Measurements from ENCODE around the gene PLEKHA8.

The PLEKHA8 gene

DNA sequence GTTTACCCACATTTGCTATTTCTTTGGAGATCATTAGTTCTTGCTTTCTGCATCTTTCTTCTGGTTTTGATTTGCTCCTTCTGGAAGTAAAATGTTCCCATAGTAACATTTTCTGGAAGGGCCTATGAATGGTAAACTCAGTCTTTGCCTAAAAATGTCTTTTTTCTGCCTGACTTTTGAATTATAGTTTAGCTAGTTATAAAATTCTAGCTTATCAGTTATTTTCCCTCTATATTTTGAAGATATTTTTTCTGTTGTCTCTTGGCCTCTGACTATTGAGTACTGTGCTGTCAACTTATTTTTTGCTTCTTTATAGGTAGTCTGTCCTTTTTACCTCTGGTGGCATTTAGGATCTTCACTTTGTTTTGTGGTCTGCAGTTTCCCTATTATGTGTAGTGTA is 84.9 kb downstream of the PLEKHA8 start:
- TF ChIP-seq NFIC (IDR thresholded peaks at IDR 0.05) (no peak), EP300 (IDR thresholded peaks at IDR 0.05; ENCODE audit: borderline replicate concordance) (no peak), TAF1 (IDR thresholded peaks at IDR 0.05; ENCODE audit: low read depth) (no peak), FOXM1 (IDR thresholded peaks at IDR 0.05; ENCODE audit: borderline replicate concordance, low read depth) (no peak), TEAD4 (IDR thresholded peaks at IDR 0.05) (no peak), YY1 (IDR thresholded peaks at IDR 0.05; ENCODE audit: low read depth) (no peak), EGR1 (IDR thresholded peaks at IDR 0.05) (no peak), USF1 (IDR thresholded peaks at IDR 0.05) (no peak), CEBPB (IDR thresholded peaks at IDR 0.05) (no peak), CREB1 (IDR thresholded peaks at IDR 0.05; ENCODE audit: low read depth) (no peak)

DNA sequence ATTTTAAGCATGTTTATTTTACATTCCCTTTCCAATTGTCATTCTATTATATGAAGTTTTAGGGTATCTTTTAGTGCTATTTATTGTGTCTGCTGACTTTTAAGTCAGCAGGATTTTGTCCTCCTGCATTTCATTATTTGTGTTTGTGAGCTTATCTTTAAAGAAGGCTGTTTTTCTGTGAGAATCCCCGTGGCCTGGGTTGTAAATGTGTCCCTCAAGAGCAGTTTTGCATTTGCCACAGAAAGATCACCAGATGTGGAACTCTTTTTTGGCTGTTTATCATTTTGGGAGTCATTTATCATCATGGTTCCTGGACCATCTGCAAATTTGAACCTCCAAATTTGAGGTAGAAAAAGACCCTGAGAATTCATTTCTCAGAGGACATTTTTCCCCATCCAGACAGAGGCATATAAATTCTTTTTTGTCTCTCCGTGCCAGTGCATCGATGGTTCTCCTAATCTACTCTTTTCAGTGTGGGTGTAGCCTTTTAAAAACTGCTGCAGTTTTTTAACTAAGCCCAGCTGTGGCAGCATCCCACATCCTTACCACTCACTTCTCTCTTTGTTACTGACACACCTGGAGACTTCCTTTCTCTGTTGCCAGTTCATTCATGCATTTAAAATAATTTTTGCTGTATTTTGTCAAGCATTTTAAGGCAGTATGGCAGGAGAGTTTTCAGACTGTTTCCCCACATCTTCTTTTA is 86.5 kb downstream of the PLEKHA8 start:
- TF ChIP-seq USF1 (IDR thresholded peaks at IDR 0.05), result no peak
- no peak for TF ChIP-seq TCF12 (IDR thresholded peaks at IDR 0.05; ENCODE audit: low read depth)
- no peak for TF ChIP-seq TAF1 (IDR thresholded peaks at IDR 0.05; ENCODE audit: low read depth)
- no peak for TF ChIP-seq CREB1 (IDR thresholded peaks at IDR 0.05; ENCODE audit: low read depth)
- no peak for TF ChIP-seq EGR1 (IDR thresholded peaks at IDR 0.05)
- no peak for TF ChIP-seq CEBPB (IDR thresholded peaks at IDR 0.05)
- no peak for TF ChIP-seq FOXM1 (IDR thresholded peaks at IDR 0.05; ENCODE audit: borderline replicate concordance, low read depth)
- no peak for TF ChIP-seq EP300 (IDR thresholded peaks at IDR 0.05; ENCODE audit: borderline replicate concordance)
- no peak for TF ChIP-seq MAX (IDR thresholded peaks at IDR 0.05)
- no peak for TF ChIP-seq TEAD4 (IDR thresholded peaks at IDR 0.05)
- TF ChIP-seq NFIC (IDR thresholded peaks at IDR 0.05), result no peak
- TF ChIP-seq RAD21 (IDR thresholded peaks at IDR 0.05; ENCODE audit: low read depth), result no peak
- TF ChIP-seq ZBTB7A (IDR thresholded peaks at IDR 0.05; ENCODE audit: low read depth), result no peak
- TF ChIP-seq YY1 (IDR thresholded peaks at IDR 0.05; ENCODE audit: low read depth), result no peak
- TF ChIP-seq, protein P1, sequence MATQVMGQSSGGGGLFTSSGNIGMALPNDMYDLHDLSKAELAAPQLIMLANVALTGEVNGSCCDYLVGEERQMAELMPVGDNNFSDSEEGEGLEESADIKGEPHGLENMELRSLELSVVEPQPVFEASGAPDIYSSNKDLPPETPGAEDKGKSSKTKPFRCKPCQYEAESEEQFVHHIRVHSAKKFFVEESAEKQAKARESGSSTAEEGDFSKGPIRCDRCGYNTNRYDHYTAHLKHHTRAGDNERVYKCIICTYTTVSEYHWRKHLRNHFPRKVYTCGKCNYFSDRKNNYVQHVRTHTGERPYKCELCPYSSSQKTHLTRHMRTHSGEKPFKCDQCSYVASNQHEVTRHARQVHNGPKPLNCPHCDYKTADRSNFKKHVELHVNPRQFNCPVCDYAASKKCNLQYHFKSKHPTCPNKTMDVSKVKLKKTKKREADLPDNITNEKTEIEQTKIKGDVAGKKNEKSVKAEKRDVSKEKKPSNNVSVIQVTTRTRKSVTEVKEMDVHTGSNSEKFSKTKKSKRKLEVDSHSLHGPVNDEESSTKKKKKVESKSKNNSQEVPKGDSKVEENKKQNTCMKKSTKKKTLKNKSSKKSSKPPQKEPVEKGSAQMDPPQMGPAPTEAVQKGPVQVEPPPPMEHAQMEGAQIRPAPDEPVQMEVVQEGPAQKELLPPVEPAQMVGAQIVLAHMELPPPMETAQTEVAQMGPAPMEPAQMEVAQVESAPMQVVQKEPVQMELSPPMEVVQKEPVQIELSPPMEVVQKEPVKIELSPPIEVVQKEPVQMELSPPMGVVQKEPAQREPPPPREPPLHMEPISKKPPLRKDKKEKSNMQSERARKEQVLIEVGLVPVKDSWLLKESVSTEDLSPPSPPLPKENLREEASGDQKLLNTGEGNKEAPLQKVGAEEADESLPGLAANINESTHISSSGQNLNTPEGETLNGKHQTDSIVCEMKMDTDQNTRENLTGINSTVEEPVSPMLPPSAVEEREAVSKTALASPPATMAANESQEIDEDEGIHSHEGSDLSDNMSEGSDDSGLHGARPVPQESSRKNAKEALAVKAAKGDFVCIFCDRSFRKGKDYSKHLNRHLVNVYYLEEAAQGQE (IDR thresholded peaks at IDR 0.05; ENCODE audit: low read depth), result no peak

DNA sequence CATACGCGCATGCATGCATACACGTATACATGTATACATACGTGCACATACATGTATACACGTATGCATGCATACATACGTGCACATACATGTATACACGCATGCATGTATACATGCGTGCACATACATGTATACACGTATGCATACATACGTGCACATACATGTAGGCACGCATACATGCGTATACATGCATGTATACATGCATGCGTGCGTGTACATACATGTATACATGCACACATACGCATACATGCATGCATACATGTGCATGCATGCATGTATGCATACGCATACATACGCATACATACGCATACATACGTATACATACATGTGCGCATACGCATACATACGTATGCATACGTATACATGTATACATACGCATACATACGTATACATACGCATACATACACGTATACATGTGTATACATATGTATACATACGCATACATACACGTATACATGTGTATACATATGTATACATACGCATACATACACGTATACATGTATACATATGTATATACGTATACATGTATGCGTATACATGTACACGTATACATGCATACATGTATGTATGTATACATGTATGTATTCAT is 87.6 kb downstream of the PLEKHA8 start:
- TF ChIP-seq RAD21 (IDR thresholded peaks at IDR 0.05; ENCODE audit: low read depth) (no peak), ZBTB7A (IDR thresholded peaks at IDR 0.05; ENCODE audit: low read depth) (no peak), TEAD4 (IDR thresholded peaks at IDR 0.05) (no peak), EGR1 (IDR thresholded peaks at IDR 0.05) (no peak), TAF1 (IDR thresholded peaks at IDR 0.05; ENCODE audit: low read depth) (no peak), CREB1 (IDR thresholded peaks at IDR 0.05; ENCODE audit: low read depth) (no peak), EP300 (IDR thresholded peaks at IDR 0.05; ENCODE audit: borderline replicate concordance) (no peak), YY1 (IDR thresholded peaks at IDR 0.05; ENCODE audit: low read depth) (no peak), TCF12 (IDR thresholded peaks at IDR 0.05; ENCODE audit: low read depth) (no peak), CEBPB (IDR thresholded peaks at IDR 0.05) (no peak), MAX (IDR thresholded peaks at IDR 0.05) (no peak), USF1 (IDR thresholded peaks at IDR 0.05) (no peak)
- TF ChIP-seq, protein P1 (IDR thresholded peaks at IDR 0.05; ENCODE audit: low read depth), result no peak

- no peak for TF ChIP-seq TCF12 (IDR thresholded peaks at IDR 0.05; ENCODE audit: low read depth)
- TF ChIP-seq TEAD4 (IDR thresholded peaks at IDR 0.05), result no peak
Measured at GRCh38 chr7:30116771-30117170, 88.6 kb downstream of the PLEKHA8 start.

DNA sequence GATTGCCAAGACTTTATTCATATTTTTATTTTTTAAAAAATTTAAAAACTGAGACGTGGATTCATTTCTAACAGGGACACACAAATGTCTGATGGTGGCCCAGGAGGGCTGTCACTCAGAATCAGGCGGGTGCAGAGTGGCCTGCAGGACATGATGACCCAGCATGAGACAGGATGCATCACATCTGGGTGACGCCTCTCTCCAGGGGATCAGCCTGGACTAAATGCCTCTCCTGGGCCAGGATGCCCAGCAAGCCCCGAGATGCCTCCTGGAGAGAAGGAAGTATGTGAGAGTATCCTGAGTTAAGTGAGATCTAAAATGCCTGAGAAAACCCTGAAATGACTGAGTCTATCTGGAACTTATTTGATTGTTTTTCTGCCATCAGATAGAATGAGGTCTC is 89.7 kb downstream of the PLEKHA8 start:
- TF ChIP-seq MAX (IDR thresholded peaks at IDR 0.05) (no peak), CREB1 (IDR thresholded peaks at IDR 0.05; ENCODE audit: low read depth) (no peak), FOXM1 (IDR thresholded peaks at IDR 0.05; ENCODE audit: borderline replicate concordance, low read depth) (no peak), EP300 (IDR thresholded peaks at IDR 0.05; ENCODE audit: borderline replicate concordance) (no peak), YY1 (IDR thresholded peaks at IDR 0.05; ENCODE audit: low read depth) (no peak), EGR1 (IDR thresholded peaks at IDR 0.05) (no peak), TCF12 (IDR thresholded peaks at IDR 0.05; ENCODE audit: low read depth) (no peak), RAD21 (IDR thresholded peaks at IDR 0.05; ENCODE audit: low read depth) (no peak), TEAD4 (IDR thresholded peaks at IDR 0.05) (no peak), CEBPB (IDR thresholded peaks at IDR 0.05) (no peak), NFIC (IDR thresholded peaks at IDR 0.05) (no peak), USF1 (IDR thresholded peaks at IDR 0.05) (no peak), TAF1 (IDR thresholded peaks at IDR 0.05; ENCODE audit: low read depth) (no peak)
- TF ChIP-seq, protein P1 (IDR thresholded peaks at IDR 0.05; ENCODE audit: low read depth), result no peak

All from Ishikawa (cell line).